ENCODE data around the gene WDR5. TPM values are rescaled to one million over a fixed set of nuclear protein-coding genes. Genes with fewer than 3 reads are reported as not detected.

WDR5 gene
- total and polyA plus RNA-seq, 10 donors, result 13.8 to 31.3 (median 19.2) TPM

DNA sequence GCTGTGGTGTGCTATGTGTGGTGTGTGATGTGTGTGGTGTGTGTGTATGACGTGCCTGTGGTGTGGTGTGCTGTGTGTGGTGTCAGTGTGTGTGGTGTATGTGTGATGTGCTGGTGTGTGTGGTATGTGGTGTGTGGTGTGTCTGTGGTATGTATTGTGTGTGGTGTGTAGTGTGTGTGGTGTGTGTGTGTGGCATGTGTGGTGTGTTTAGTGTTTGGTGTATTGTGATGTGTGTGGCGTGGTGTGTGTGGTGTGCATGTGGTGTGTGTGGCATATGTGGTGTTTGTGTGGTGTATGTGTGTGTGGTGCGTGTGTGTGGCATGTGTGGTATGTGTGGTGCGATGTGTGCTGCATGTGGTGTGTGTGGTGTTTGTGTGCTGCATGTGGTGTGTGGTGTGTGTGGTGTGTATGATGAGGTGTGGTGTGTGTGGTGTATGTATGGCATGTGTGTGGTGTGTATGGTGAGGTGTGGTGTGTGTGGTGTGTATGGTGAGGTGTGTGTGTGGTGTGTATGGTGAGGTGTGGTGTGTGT lies 46.7 kb downstream of the WDR5 start:
- no peak overlapping the region for H3K27ac ChIP-seq
- WGBS, 5 donors, result 91 to 94% (median 93%) methylated on average over 4 of the region's 4 CpGs
- TF ChIP-seq POLR2A (IDR thresholded peaks at IDR 0.05), result no peak
- TF ChIP-seq, protein P1, sequence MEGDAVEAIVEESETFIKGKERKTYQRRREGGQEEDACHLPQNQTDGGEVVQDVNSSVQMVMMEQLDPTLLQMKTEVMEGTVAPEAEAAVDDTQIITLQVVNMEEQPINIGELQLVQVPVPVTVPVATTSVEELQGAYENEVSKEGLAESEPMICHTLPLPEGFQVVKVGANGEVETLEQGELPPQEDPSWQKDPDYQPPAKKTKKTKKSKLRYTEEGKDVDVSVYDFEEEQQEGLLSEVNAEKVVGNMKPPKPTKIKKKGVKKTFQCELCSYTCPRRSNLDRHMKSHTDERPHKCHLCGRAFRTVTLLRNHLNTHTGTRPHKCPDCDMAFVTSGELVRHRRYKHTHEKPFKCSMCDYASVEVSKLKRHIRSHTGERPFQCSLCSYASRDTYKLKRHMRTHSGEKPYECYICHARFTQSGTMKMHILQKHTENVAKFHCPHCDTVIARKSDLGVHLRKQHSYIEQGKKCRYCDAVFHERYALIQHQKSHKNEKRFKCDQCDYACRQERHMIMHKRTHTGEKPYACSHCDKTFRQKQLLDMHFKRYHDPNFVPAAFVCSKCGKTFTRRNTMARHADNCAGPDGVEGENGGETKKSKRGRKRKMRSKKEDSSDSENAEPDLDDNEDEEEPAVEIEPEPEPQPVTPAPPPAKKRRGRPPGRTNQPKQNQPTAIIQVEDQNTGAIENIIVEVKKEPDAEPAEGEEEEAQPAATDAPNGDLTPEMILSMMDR (IDR thresholded peaks at IDR 0.05 in 8 of 11, conservative IDR thresholded peaks at IDR 0.05 in 3 of 11), result peak in 1 of 11 experiments; percentile 7
- H3K4me3 ChIP-seq, result no peak overlapping the region
- H3K4me1 ChIP-seq, result peaks cover 7 to 48% (median 21%) of the 10 kb centered on the region in 6 donors
- H3K36me3 ChIP-seq, result no peaks in the 10 kb centered on the region
- DNase-seq, result peak; percentile 21
- intact Hi-C loops (cut with DNase I; ENCODE audit: low total_unique reads), result no loop called here
- H3K27me3 ChIP-seq (replicated peaks in 1 of 7), result peaks cover 0 to 42% (median 13%) of the 10 kb centered on the region in 7 donors
- no peaks in the 10 kb centered on the region for H3K9me3 ChIP-seq

DNA sequence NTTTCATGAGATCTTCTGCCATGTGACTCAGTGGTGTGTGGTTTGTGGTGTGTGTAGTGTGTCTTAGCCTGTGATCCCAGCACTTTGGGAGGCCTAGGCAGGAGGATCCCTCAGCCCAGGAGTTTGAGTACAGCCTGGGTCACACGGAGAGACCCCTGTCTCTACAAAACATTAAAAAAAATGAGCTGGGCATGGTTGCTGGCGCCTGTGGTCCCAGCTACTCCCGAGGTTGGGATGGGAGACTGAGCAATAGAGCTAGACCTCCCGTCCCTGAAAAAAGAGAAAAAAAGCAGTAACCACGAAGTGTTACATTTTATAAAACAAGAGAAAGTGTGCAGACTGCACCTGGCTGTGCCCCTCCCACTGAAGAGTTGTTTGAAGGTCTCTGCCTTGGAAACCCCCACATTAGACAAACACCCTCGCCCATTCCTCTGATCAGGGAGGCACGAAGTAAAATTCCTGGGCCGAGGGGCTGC lies 49.7 kb downstream of the WDR5 start:
- intact Hi-C loops (cut with DNase I; ENCODE audit: low total_unique reads), result no loop called here
- peak overlapping the region in 6 of 8 donors; percentile 58 to 80 (median 72) for H3K27ac ChIP-seq
- H3K36me3 ChIP-seq, result no peaks in the 10 kb centered on the region
- TF ChIP-seq POLR2A (IDR thresholded peaks at IDR 0.05) (no peak), POLR2AphosphoS5 (IDR thresholded peaks at IDR 0.05) (no peak)
- TF ChIP-seq, protein P1 (IDR thresholded peaks at IDR 0.05 in 8 of 11, conservative IDR thresholded peaks at IDR 0.05 in 3 of 11), result no peak
- H3K27me3 ChIP-seq (replicated peaks in 1 of 7), result peaks cover 0 to 28% (median 0%) of the 10 kb centered on the region in 7 donors
- 32 to 46% (median 44%) methylated on average over 8 of the region's 8 CpGs for WGBS, 5 donors
- H3K9me3 ChIP-seq, result no peaks in the 10 kb centered on the region
- DNase-seq, result no peak
- H3K4me3 ChIP-seq, result no peak overlapping the region
- peaks cover 7 to 50% (median 26%) of the 10 kb centered on the region in 6 donors for H3K4me1 ChIP-seq

DNA sequence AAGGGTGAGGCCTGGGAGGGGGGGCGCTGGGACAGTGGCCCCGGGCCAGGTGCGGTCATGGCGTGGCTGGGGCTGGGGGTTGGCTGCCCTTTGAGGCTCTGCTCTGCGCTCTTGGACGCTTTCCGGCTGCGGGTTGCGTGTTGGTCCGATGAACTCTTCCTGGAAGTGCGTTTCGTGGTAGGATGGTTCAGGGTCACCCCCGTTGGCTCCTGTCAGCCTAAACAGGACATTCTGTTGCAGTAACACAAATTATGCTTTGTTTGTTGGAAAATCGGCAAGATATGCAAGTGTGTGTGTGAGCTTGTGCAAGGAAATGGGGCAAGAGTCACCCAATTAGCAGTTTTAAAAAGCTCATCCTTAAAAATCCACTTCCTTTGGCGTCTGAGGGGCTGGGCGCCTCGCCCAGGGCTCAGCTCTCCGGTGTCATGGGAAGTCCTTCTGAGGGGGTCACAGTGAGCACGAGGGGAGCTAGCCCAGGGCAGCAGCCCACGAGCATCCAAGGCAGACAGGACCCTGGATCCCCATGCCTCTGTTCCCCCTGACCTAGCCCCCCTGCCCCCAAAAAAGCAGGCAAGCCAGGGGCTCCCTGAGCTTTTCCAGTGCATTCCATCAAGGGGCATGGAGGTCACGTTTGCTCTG lies 50.7 kb downstream of the WDR5 start:
- Histone ChIP-seq H3K36me3 (no peaks in the 10 kb centered on the region), H3K27ac (peak overlapping the region; percentile 3 to 80 (median 70)), H3K4me1 (peaks cover 7 to 47% (median 25%) of the 10 kb centered on the region in 6 donors), H3K9me3 (no peaks in the 10 kb centered on the region), H3K4me3 (no peak overlapping the region), H3K27me3 (replicated peaks in 1 of 7) (peaks cover 0 to 18% (median 0%) of the 10 kb centered on the region in 7 donors)
- 39 to 59% (median 56%) methylated on average over 17 to 21 of the region's 21 CpGs for whole genome bisulfite sequencing, 5 donors
- TF ChIP-seq POLR2A (IDR thresholded peaks at IDR 0.05) (no peak), POLR2AphosphoS5 (IDR thresholded peaks at IDR 0.05) (peak; percentile 63 to 73 (median 67))
- TF ChIP-seq, protein P1 (IDR thresholded peaks at IDR 0.05 in 8 of 11, conservative IDR thresholded peaks at IDR 0.05 in 3 of 11), result no peak
- peak; percentile 77 for DNase-seq
- intact Hi-C loops (cut with DNase I; ENCODE audit: low total_unique reads), result no loop called here

DNA sequence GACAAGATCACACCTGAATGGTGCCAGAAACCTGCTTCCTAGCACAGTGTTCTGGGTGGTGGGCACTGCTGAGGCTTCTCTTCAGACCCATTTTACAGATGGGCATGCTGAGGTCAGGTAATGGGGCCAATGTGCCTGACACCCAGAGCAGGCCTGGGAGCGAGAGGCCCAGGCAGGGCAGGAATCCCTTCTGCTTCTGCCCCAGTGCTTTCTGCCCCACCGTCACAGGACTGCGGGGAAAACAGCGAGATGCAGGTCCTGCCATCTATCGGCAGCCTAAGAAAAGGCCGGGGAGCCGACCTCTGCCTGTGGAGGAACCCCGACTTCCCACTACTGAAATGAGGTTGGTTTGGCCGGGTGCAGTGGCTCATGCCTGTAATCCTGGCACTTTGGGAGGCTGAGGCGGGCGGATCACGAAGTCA lies 51.2 kb downstream of the WDR5 start:
- H3K4me3 ChIP-seq, result no peak overlapping the region
- no peak for TF ChIP-seq POLR2A (IDR thresholded peaks at IDR 0.05)
- TF ChIP-seq, protein P1 (IDR thresholded peaks at IDR 0.05 in 8 of 11, conservative IDR thresholded peaks at IDR 0.05 in 3 of 11), result no peak
- no peak for TF ChIP-seq POLR2AphosphoS5 (IDR thresholded peaks at IDR 0.05)
- no peaks in the 10 kb centered on the region for H3K36me3 ChIP-seq
- peak overlapping the region; percentile 3 to 80 (median 70) for H3K27ac ChIP-seq
- intact Hi-C loops (cut with DNase I; ENCODE audit: low total_unique reads), result no loop called here
- whole genome bisulfite sequencing, 5 donors, result 83 to 93% (median 84%) methylated on average over 11 to 12 of the region's 12 CpGs
- peaks cover 7 to 41% (median 25%) of the 10 kb centered on the region in 6 donors for H3K4me1 ChIP-seq
- H3K9me3 ChIP-seq, result no peaks in the 10 kb centered on the region
- DNase-seq, result peak; percentile 61
- H3K27me3 ChIP-seq (replicated peaks in 1 of 7), result peaks cover 0 to 15% (median 0%) of the 10 kb centered on the region in 7 donors

Measured in spleen (tissue), 11 donors.